Esophagus muscularis mucosa (tissue), 3 donors: ENCODE measurements around the gene PRPF6.

Source experiments
- CTCF ChIP-seq, 3 experiments: fragments of 200-600 bp in 2 of 3; fragments of 450-650 bp in 1 of 3; sonication (generic) in 2 of 3; IDR thresholded peaks; one replicate each; pipeline ENCODE4 v1.5.1; 2017 to 2019; ENCODE audit warnings: antibody characterized with exemption in 3 of 3, mild to moderate bottlenecking in 2 of 3, moderate library complexity in 1 of 3
- POLR2A ChIP-seq: fragments of 450-650 bp; IDR thresholded peaks from one replicate; pipeline ENCODE4 v1.6.1; 2017; ENCODE audit warnings: antibody characterized with exemption, moderate library complexity, mild to moderate bottlenecking, low read depth
- POLR2AphosphoS5 ChIP-seq, 2 donors: sonication (generic); formaldehyde crosslinking; IDR thresholded peaks; one replicate each; pipeline ENCODE4 v1.6.1; 2017; ENCODE audit warnings: antibody characterized with exemption in 2 of 2

- TF ChIP-seq CTCF (IDR thresholded peaks at IDR 0.05) (no peak), POLR2A (no peak), POLR2AphosphoS5 (IDR thresholded peaks at IDR 0.05) (no peak)
These were observed 45.0 kb downstream of the PRPF6 start for GRCh38 chr20:64025826-64026412.
